ENCODE measurements around the gene CC2D2A. TPM values are rescaled to one million over a fixed set of nuclear protein-coding genes. Genes with fewer than 3 reads are reported as not detected.

The CC2D2A gene
- total and polyA plus RNA-seq, 2 of the 13 experiments (the other 11 are each of a cell fraction or from before 2014, with no cell fraction given), result 4.2 to 7.2 TPM

DNA sequence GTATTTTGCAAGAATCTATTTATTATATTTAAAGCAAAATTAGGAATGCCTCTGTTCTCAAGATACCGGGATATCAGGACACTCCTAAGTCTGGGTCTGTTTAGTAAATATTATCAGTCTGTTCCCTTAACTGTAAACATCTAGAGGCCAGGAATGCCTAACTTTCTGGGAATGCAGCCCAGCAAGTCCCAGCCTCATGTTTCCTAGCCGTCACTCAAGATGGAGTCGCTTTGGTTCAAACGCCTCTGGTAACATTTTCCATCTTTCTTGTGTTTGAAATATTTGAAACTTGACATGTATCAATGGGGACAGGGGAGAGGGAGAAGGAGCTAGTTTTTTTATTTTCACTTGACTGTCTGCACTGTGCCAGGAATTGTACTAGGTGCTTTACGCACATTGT, 100.1 kb downstream of the CC2D2A start:
- in situ Hi-C loops (cut with HindIII; ENCODE audit: extremely low pct_ligation_motif_present, low pct_unique_long_range_greater_than_20kb) (no loop called here), intact Hi-C loops (cut with micrococcal nuclease; ENCODE audit: unreplicated experiment) (no loop called here)
- WGBS (ENCODE audit: low lambda C conversion rate), result 94% methylated on average over 5 of the region's 5 CpGs
- Histone ChIP-seq H3K27ac (ENCODE audit: extremely low read length, insufficient read depth, low read length) (no peak overlapping the region), H4K20me1 (ENCODE audit: insufficient read depth, low read length) (no peaks in the 10 kb centered on the region), H3K9me3 (ENCODE audit: low read length) (no peaks in the 10 kb centered on the region), H3K9ac (ENCODE audit: insufficient read depth, low read depth, low read length) (no peak overlapping the region), H3K4me3 (replicated peaks in 1 of 3; ENCODE audit: insufficient read depth in 1 of 3, low read depth in 2 of 3, low read length in 3 of 3) (no peak overlapping the region), H3K4me2 (ENCODE audit: low read depth, low read length) (no peak overlapping the region), H3K27me3 (ENCODE audit: control insufficient read depth in 1 of 2, insufficient read depth in 2 of 2, low read length in 2 of 2) (no peaks in the 10 kb centered on the region), H3K36me3 (replicated peaks in 1 of 2; ENCODE audit: control insufficient read depth in 1 of 2, insufficient read depth in 2 of 2, low read length in 2 of 2) (peaks cover 1 to 7% of the 10 kb centered on the region in 2 experiments; a peak in 1 of 5 replicates), H2AFZ (ENCODE audit: low read length) (no peak overlapping the region), H3K79me2 (ENCODE audit: insufficient read depth, low read length) (no peaks in the 10 kb centered on the region), H3K4me1 (ENCODE audit: insufficient read depth, low read length) (no peaks in the 10 kb centered on the region)
- ATAC-seq (no peak), DNase-seq (ENCODE audit: low spot score) (no peak), FAIRE-seq (no peak)
- no peak for TF ChIP-seq MIER3 (CRISPR knock-in tag; IDR thresholded peaks at IDR 0.05; ENCODE audit: borderline replicate concordance)
- no peak for TF ChIP-seq ZSCAN25 (CRISPR knock-in tag; IDR thresholded peaks at IDR 0.05)
- no peak for TF ChIP-seq ZNF225 (CRISPR knock-in tag; IDR thresholded peaks at IDR 0.05)
- TF ChIP-seq TBX2 (CRISPR knock-in tag; IDR thresholded peaks at IDR 0.05; ENCODE audit: borderline replicate concordance), result no peak
- TF ChIP-seq RARG (CRISPR knock-in tag; IDR thresholded peaks at IDR 0.05; ENCODE audit: low read depth), result no peak
- BruUV-seq (replicated peaks), result no TSS peak
- POLR2A ChIA-PET, result no interaction called here
- CTCF ChIA-PET (ENCODE audit: low intra/inter-chr PET ratio, low total read pairs), result no interaction called here

DNA sequence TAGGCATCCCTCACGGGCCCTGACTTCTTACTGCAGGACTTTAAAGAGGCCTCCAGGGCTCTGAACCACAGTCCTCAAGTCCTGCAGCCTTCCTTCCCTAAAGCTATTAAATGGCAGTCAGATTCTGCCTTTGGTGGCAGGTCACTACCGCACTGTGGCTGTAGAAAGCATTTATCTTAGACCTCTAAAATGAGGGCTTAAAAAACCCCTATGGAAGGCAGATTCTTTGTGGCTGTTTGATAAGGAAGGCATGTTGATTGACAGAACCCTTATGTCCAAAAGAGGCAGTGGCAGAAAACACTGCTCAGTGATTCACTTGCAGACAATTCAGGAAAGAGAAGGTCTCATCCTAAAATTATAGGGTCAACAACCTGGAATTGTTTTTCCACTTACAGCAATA, 106.3 kb downstream of the CC2D2A start:
- no peak overlapping the region for H3K4me3 ChIP-seq (replicated peaks in 1 of 3; ENCODE audit: insufficient read depth in 1 of 3, low read depth in 2 of 3, low read length in 3 of 3)
- WGBS (ENCODE audit: low lambda C conversion rate), result 100% methylated on average over 2 of the region's 2 CpGs
- no peak overlapping the region for H3K4me2 ChIP-seq (ENCODE audit: low read depth, low read length)
- no peaks in the 10 kb centered on the region for H3K79me2 ChIP-seq (ENCODE audit: insufficient read depth, low read length)
- H3K27me3 ChIP-seq (ENCODE audit: control insufficient read depth in 1 of 2, insufficient read depth in 2 of 2, low read length in 2 of 2), result no peaks in the 10 kb centered on the region
- no peak overlapping the region for H2AFZ ChIP-seq (ENCODE audit: low read length)
- DNase-seq (ENCODE audit: low spot score), result no peak
- no peaks in the 10 kb centered on the region for H4K20me1 ChIP-seq (ENCODE audit: insufficient read depth, low read length)
- no TSS peak for BruUV-seq (replicated peaks)
- H3K9ac ChIP-seq (ENCODE audit: insufficient read depth, low read depth, low read length), result no peak overlapping the region
- POLR2A ChIA-PET, result no interaction called here
- H3K36me3 ChIP-seq (replicated peaks in 1 of 2; ENCODE audit: control insufficient read depth in 1 of 2, insufficient read depth in 2 of 2, low read length in 2 of 2), result no peaks in the 10 kb centered on the region
- intact Hi-C loops (cut with micrococcal nuclease; ENCODE audit: unreplicated experiment) (no loop called here), in situ Hi-C loops (cut with HindIII; ENCODE audit: extremely low pct_ligation_motif_present, low pct_unique_long_range_greater_than_20kb) (no loop called here)
- no peak for FAIRE-seq
- H3K9me3 ChIP-seq (ENCODE audit: low read length), result no peaks in the 10 kb centered on the region
- no peak overlapping the region for H3K27ac ChIP-seq (ENCODE audit: extremely low read length, insufficient read depth, low read length)
- no peaks in the 10 kb centered on the region for H3K4me1 ChIP-seq (ENCODE audit: insufficient read depth, low read length)
- ATAC-seq, result no peak
- CTCF ChIA-PET (ENCODE audit: low intra/inter-chr PET ratio, low total read pairs), result no interaction called here
- TF ChIP-seq, protein P1, sequence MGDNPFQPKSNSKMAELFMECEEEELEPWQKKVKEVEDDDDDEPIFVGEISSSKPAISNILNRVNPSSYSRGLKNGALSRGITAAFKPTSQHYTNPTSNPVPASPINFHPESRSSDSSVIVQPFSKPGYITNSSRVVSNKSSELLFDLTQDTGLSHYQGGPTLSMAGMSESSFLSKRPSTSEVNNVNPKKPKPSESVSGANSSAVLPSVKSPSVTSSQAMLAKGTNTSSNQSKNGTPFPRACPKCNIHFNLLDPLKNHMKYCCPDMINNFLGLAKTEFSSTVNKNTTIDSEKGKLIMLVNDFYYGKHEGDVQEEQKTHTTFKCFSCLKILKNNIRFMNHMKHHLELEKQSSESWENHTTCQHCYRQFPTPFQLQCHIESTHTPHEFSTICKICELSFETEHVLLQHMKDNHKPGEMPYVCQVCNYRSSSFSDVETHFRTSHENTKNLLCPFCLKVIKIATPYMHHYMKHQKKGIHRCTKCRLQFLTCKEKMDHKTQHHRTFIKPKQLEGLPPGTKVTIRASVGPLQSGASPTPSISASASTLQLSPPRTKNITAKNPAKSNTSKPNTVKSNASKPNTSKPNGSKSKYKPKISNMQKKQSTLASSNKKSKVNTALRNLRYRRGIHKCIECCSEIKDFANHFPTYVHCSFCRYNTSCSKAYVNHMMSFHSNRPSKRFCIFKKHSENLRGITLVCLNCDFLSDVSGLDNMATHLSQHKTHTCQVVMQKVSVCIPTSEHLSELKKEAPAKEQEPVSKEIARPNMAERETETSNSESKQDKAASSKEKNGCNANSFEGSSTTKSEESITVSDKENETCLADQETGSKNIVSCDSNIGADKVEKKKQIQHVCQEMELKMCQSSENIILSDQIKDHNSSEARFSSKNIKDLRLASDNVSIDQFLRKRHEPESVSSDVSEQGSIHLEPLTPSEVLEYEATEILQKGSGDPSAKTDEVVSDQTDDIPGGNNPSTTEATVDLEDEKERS (CRISPR knock-in tag; IDR thresholded peaks at IDR 0.05), result no peak
- TF ChIP-seq ZNF546 (CRISPR knock-in tag; conservative IDR thresholded peaks at IDR 0.05) (no peak), CHD2 (IDR thresholded peaks at IDR 0.05; ENCODE audit: low read depth, low read length) (no peak), ZNF343 (CRISPR knock-in tag; IDR thresholded peaks at IDR 0.05) (no peak), ZNF224 (CRISPR knock-in tag; IDR thresholded peaks at IDR 0.05) (no peak), IKZF1 (IDR thresholded peaks at IDR 0.05) (no peak), ZMYM2 (CRISPR knock-in tag; IDR thresholded peaks at IDR 0.05) (no peak), ZNF282 (IDR thresholded peaks at IDR 0.05; ENCODE audit: partially characterized antibody) (no peak), ZNF713 (CRISPR knock-in tag; IDR thresholded peaks at IDR 0.05) (no peak), NPAS2 (CRISPR knock-in tag; IDR thresholded peaks at IDR 0.05; ENCODE audit: borderline replicate concordance) (no peak), HOXA7 (CRISPR knock-in tag; IDR thresholded peaks at IDR 0.05) (no peak)
- TF ChIP-seq, protein P2, sequence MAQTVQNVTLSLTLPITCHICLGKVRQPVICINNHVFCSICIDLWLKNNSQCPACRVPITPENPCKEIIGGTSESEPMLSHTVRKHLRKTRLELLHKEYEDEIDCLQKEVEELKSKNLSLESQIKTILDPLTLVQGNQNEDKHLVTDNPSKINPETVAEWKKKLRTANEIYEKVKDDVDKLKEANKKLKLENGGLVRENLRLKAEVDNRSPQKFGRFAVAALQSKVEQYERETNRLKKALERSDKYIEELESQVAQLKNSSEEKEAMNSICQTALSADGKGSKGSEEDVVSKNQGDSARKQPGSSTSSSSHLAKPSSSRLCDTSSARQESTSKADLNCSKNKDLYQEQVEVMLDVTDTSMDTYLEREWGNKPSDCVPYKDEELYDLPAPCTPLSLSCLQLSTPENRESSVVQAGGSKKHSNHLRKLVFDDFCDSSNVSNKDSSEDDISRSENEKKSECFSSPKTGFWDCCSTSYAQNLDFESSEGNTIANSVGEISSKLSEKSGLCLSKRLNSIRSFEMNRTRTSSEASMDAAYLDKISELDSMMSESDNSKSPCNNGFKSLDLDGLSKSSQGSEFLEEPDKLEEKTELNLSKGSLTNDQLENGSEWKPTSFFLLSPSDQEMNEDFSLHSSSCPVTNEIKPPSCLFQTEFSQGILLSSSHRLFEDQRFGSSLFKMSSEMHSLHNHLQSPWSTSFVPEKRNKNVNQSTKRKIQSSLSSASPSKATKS (CRISPR knock-in tag; IDR thresholded peaks at IDR 0.05), result no peak
